LNCaP clone FGC (cell line): ENCODE results near the gene NDUFA12.

Source experiments
- DNase-seq: peaks from one replicate; pipeline ENCODE4 v3.0.0-alpha.2; 2011; ENCODE audit warnings: low read depth
- H3K4me3 ChIP-seq: 2 replicates; pipeline ENCODE4 v1.5.1; 2011; ENCODE audit warnings: mild to moderate bottlenecking, low read depth, low read length, control low read depth
- CTCF ChIP-seq: IDR thresholded peaks from 2 replicates; pipeline ENCODE4 v1.5.1; 2012; ENCODE audit warnings: mild to moderate bottlenecking; ENCODE audit not compliant: control insufficient read depth, insufficient read depth; ENCODE audit errors: extremely low read depth

The NDUFA12 gene

GRCh38 chr12:94961256-94961824, 42.2 kb downstream of the NDUFA12 start:
- H3K4me3 ChIP-seq = no peak overlapping the region
- no peak for TF ChIP-seq CTCF
- no peak for DNase-seq

- DNase-seq = no peak
- H3K4me3 ChIP-seq = no peak overlapping the region
- no peak for TF ChIP-seq CTCF
Measured at GRCh38 chr12:94957006-94957405, 46.5 kb downstream of the NDUFA12 start.

GRCh38 chr12:94954948-94955592, 48.4 kb downstream of the NDUFA12 start:
- no peak overlapping the region for H3K4me3 ChIP-seq
- TF ChIP-seq CTCF = no peak
- DNase-seq = no peak

- peak; percentile 85 for DNase-seq
- no peak for TF ChIP-seq CTCF
- H3K4me3 ChIP-seq = no peak overlapping the region
Measured at GRCh38 chr12:94954029-94954685, 49.3 kb downstream of the NDUFA12 start.

- no peak overlapping the region for H3K4me3 ChIP-seq
- no peak for TF ChIP-seq CTCF
- no peak for DNase-seq
Measured at GRCh38 chr12:94952325-94952724, 51.2 kb downstream of the NDUFA12 start.

GRCh38 chr12:94951071-94951934, 52.2 kb downstream of the NDUFA12 start:
- no peak for DNase-seq

More at GRCh38 chr12:94951071-94951934, 52.2 kb downstream of the NDUFA12 start:
- no peak overlapping the region for H3K4me3 ChIP-seq
- TF ChIP-seq CTCF = no peak
